Measurements from ENCODE around the gene BRIP1.

DNA sequence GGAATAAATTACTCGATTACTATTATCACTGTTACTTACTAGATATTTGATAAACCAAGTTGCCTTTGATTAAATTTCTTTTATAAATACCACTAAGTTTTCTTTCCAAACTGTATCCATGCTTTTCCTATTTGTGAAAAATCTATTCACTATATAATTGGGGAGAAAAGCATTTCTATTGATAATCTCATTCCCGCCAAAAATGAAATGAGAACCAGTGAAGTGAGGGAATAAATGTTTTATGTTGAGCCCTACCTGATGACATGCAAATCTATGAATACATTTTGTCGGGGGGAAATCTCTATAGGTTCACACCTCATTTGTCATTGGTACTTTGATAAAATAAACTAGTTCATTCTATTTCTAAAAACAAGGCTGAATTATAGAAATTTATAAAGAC is 15.7 kb downstream of the BRIP1 start:
- TF ChIP-seq, protein P1, sequence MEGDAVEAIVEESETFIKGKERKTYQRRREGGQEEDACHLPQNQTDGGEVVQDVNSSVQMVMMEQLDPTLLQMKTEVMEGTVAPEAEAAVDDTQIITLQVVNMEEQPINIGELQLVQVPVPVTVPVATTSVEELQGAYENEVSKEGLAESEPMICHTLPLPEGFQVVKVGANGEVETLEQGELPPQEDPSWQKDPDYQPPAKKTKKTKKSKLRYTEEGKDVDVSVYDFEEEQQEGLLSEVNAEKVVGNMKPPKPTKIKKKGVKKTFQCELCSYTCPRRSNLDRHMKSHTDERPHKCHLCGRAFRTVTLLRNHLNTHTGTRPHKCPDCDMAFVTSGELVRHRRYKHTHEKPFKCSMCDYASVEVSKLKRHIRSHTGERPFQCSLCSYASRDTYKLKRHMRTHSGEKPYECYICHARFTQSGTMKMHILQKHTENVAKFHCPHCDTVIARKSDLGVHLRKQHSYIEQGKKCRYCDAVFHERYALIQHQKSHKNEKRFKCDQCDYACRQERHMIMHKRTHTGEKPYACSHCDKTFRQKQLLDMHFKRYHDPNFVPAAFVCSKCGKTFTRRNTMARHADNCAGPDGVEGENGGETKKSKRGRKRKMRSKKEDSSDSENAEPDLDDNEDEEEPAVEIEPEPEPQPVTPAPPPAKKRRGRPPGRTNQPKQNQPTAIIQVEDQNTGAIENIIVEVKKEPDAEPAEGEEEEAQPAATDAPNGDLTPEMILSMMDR (IDR thresholded peaks at IDR 0.05; ENCODE audit: extremely low read depth in 1 of 2, insufficient read depth in 1 of 2, low read depth in 1 of 2, low read length in 2 of 2) = no peak
- no peak for TF ChIP-seq MYC (IDR thresholded peaks at IDR 0.05; ENCODE audit: low read depth, low read length)
- no peak for TF ChIP-seq EZH2 (IDR thresholded peaks at IDR 0.05; ENCODE audit: borderline replicate concordance, low read depth, low read length, severe bottlenecking)
- no peak for TF ChIP-seq POLR2AphosphoS5 (IDR thresholded peaks at IDR 0.05; ENCODE audit: insufficient read depth, low read depth, low read length)
